CD14-positive monocyte (primary cell): ENCODE measurements around the gene GNAT1. TPM values are rescaled to one million over a fixed set of nuclear protein-coding genes. Genes with fewer than 3 reads are reported as not detected.

Experiments used
- DNase-seq, 3 donors: peaks; one replicate each; pipeline ENCODE4 v3.0.0-alpha.2; 2011 to 2022
- H2AFZ ChIP-seq: 2 replicates; pipeline ENCODE4 v1.6.0; 2012; ENCODE audit warnings: mild to moderate bottlenecking, low read depth, low read length, inconsistent platforms; ENCODE audit not compliant: insufficient read depth, poor library complexity, severe bottlenecking
- H3K27ac ChIP-seq, 2 donors: 1 replicate in 1 of 2; 2 replicates in 1 of 2; pipeline ENCODE4 v1.5.1; 2012 to 2013; ENCODE audit warnings: low read length in 2 of 2, control low read depth in 1 of 2, inconsistent platforms in 1 of 2, low read depth in 1 of 2, mild to moderate bottlenecking in 1 of 2
- H3K27me3 ChIP-seq, 2 donors: one replicate each; pipeline versions ENCODE4 v1.6.0 to v1.6.1; 2011 to 2013; ENCODE audit warnings: low read length in 2 of 2; ENCODE audit not compliant: control insufficient read depth in 2 of 2, insufficient read depth in 2 of 2
- H3K36me3 ChIP-seq, 2 donors: replicated peaks in 1 of 2; 1 replicate in 1 of 2; 2 replicates in 1 of 2; pipeline versions ENCODE4 v1.5.1 to v1.6.1; 2012 to 2013; ENCODE audit warnings: low read length in 2 of 2, control low read depth in 1 of 2, inconsistent platforms in 1 of 2, mild to moderate bottlenecking in 1 of 2; ENCODE audit not compliant: insufficient read depth in 2 of 2, control insufficient read depth in 1 of 2
- H3K4me1 ChIP-seq, 2 donors: 1 replicate in 1 of 2; 2 replicates in 1 of 2; pipeline versions ENCODE4 v1.5.1 to v1.6.1; 2012 to 2013; ENCODE audit warnings: low read length in 2 of 2, control low read depth in 1 of 2, inconsistent platforms in 1 of 2, mild to moderate bottlenecking in 1 of 2, moderate library complexity in 1 of 2; ENCODE audit not compliant: insufficient read depth in 2 of 2, control insufficient read depth in 1 of 2
- H3K4me2 ChIP-seq: replicated peaks from 2 replicates; pipeline ENCODE3; 2012; ENCODE audit warnings: low read length, moderate library complexity, mild to moderate bottlenecking; ENCODE audit not compliant: poor library complexity, severe bottlenecking; ENCODE audit errors: extremely low read depth
- H3K4me3 ChIP-seq, 3 experiments: fragments of 200-600 bp in 1 of 3; sonication (generic) in 1 of 3; replicated peaks in 1 of 3; 1 replicate in 2 of 3; 2 replicates in 1 of 3; pipeline ENCODE4 v1.5.1; 2011 to 2013; ENCODE audit warnings: low read length in 3 of 3, mild to moderate bottlenecking in 3 of 3, control low read depth in 2 of 3, low read depth in 2 of 3, inconsistent platforms in 1 of 3, moderate library complexity in 1 of 3
- H3K79me2 ChIP-seq: 2 replicates; pipeline ENCODE4 v1.6.0; 2012; ENCODE audit warnings: mild to moderate bottlenecking, control low read depth, inconsistent platforms, low read length, moderate library complexity; ENCODE audit not compliant: insufficient read depth
- H3K9ac ChIP-seq: 2 replicates; pipeline ENCODE4 v1.6.0; 2017; ENCODE audit warnings: low read length, mild to moderate bottlenecking; ENCODE audit not compliant: insufficient read depth, poor library complexity, severe bottlenecking
- H3K9me3 ChIP-seq, 2 donors: replicated peaks in 1 of 2; 1 replicate in 1 of 2; 2 replicates in 1 of 2; pipeline versions ENCODE4 v1.5.1 to v1.6.1; 2012 to 2013; ENCODE audit warnings: low read length in 2 of 2, control low read depth in 1 of 2; ENCODE audit not compliant: control insufficient read depth in 1 of 2, insufficient read depth in 1 of 2
- H4K20me1 ChIP-seq: 2 replicates; pipeline ENCODE4 v1.6.0; 2012; ENCODE audit warnings: mild to moderate bottlenecking, low read length, control low read depth, moderate library complexity; ENCODE audit not compliant: insufficient read depth
- H3K27ac Mint-ChIP-seq, 7 donors: one replicate each; pipeline ENCODE4 v1.8.0; 2020; ENCODE audit warnings: mild to moderate bottlenecking in 7 of 7, mixed read lengths in 7 of 7, moderate library complexity in 6 of 7, inconsistent platforms in 2 of 7
- H3K27me3 Mint-ChIP-seq, 3 donors: one replicate each; pipeline ENCODE4 v1.8.0; 2021 to 2022; ENCODE audit warnings: low read depth in 3 of 3, mild to moderate bottlenecking in 3 of 3, mixed read lengths in 3 of 3, moderate library complexity in 3 of 3, inconsistent platforms in 1 of 3
- H3K36me3 Mint-ChIP-seq, 2 donors: one replicate each; pipeline ENCODE4 v1.8.0; 2020; ENCODE audit warnings: mixed read lengths in 2 of 2, inconsistent platforms in 1 of 2, mild to moderate bottlenecking in 1 of 2
- H3K4me1 Mint-ChIP-seq: one replicate; pipeline ENCODE4 v1.8.0; 2020; ENCODE audit warnings: mild to moderate bottlenecking, mixed read lengths
- H3K4me3 Mint-ChIP-seq, 2 donors: one replicate each; pipeline ENCODE4 v1.8.0; 2020; ENCODE audit warnings: mild to moderate bottlenecking in 2 of 2, mixed read lengths in 2 of 2, moderate library complexity in 1 of 2
- H3K9me3 Mint-ChIP-seq, 7 donors: one replicate each; pipeline ENCODE4 v1.8.0; 2020 to 2022; ENCODE audit warnings: mixed read lengths in 7 of 7, mild to moderate bottlenecking in 6 of 7, moderate library complexity in 6 of 7, inconsistent platforms in 2 of 7
- CTCF ChIP-seq: fragments of 200-600 bp; IDR thresholded peaks from one replicate; pipeline ENCODE4 v1.8.0; 2022; ENCODE audit warnings: antibody characterized with exemption, mild to moderate bottlenecking
- WGBS: methylation state at CpG from one replicate; pipeline ENCODE4 v1.1.5; 2013; ENCODE audit warnings: missing lambda C conversion rate; ENCODE audit not compliant: insufficient coverage; 5-methylcytosine and 5-hydroxymethylcytosine counted together
- intact Hi-C, 2 donors: fragments of 100-400 bp; cut with micrococcal nuclease; formaldehyde crosslinking; loops; one replicate each; pipeline versions ENCODE4 v1.15.0 to v1.15.1; 2023
- polyA plus RNA-seq, 3 donors: library from polyadenylated mRNA; depleted of rRNA in 1 of 3; unstranded in 2 of 3; stranded (reverse) in 1 of 3; fragments of 300-500 nt in 2 of 3; fragments of >200 nt in 1 of 3; fragmentation: Illumina TruSeq in 2 of 3; gene quantifications; 1 replicate in 2 of 3; 2 replicates in 1 of 3; pipeline ENCODE4 v1.2.3, GENCODE V29; 2012 to 2021

The GNAT1 gene
- polyA plus RNA-seq, 3 donors = not detected

GRCh38 chr3:50154840-50155490, 36.4 kb upstream of the GNAT1 start, which contains the start of gene SEMA3F:
SEMA3F (plus strand) TSS chr3:50155324; CDS start chr3:50159623, 4,299 bp downstream.
- peak; percentile 62 to 75 (median 74) for DNase-seq
- Histone ChIP-seq H3K4me1 (peaks cover 10 to 19% of the 10 kb centered on the region in 2 donors), H3K27me3 (peaks cover 19 to 49% of the 10 kb centered on the region in 2 donors), H3K36me3 (no peaks in the 10 kb centered on the region), H3K4me2 (peak within 1 kb of the TSS; percentile 81), H3K79me2 (no peaks in the 10 kb centered on the region), H3K27ac (no peak within 1 kb of the TSS), H3K9me3 (peaks cover 0 to 16% of the 10 kb centered on the region in 2 donors), H2AFZ (peak within 1 kb of the TSS; percentile 68), H3K9ac (peak within 1 kb of the TSS; percentile 36), H4K20me1 (peaks cover 8% of the 10 kb centered on the region), H3K4me3 (peak within 1 kb of the TSS; percentile 5 to 71 (median 9))
- intact Hi-C loops = no loop called here
- peak within 1 kb of the TSS; percentile 80 to 89 for H3K4me3 Mint-ChIP-seq
- peaks cover 4 to 10% of the 10 kb centered on the region in 2 donors for H3K36me3 Mint-ChIP-seq
- WGBS = under 1% methylated on average over 98 of the region's 98 CpGs
- peaks cover 44 to 56% (median 54%) of the 10 kb centered on the region in 3 donors for H3K27me3 Mint-ChIP-seq
- H3K27ac Mint-ChIP-seq = peak within 1 kb of the TSS in 4 of 7 donors; percentile 31 to 65 (median 49)
- TF ChIP-seq CTCF = no peak
- H3K9me3 Mint-ChIP-seq = peaks cover 0 to 16% (median 6%) of the 10 kb centered on the region in 7 donors
- H3K4me1 Mint-ChIP-seq = peaks cover 25% of the 10 kb centered on the region

- Histone ChIP-seq H3K4me2 (peak overlapping the region; percentile 81), H3K9ac (peak overlapping the region; percentile 30), H3K27ac (no peak overlapping the region), H4K20me1 (peaks cover 8% of the 10 kb centered on the region), H2AFZ (no peak overlapping the region), H3K4me1 (peaks cover 10 to 19% of the 10 kb centered on the region in 2 donors), H3K36me3 (no peaks in the 10 kb centered on the region), H3K4me3 (peak overlapping the region in 1 of 3 experiments; percentile 45), H3K9me3 (peaks cover 0 to 16% of the 10 kb centered on the region in 2 donors), H3K79me2 (no peaks in the 10 kb centered on the region), H3K27me3 (peaks cover 19 to 49% of the 10 kb centered on the region in 2 donors)
- no peak for TF ChIP-seq CTCF
- Mint-ChIP-seq H3K9me3 (peaks cover 0 to 16% (median 6%) of the 10 kb centered on the region in 7 donors), H3K27ac (peak overlapping the region in 2 of 7 donors; percentile 63 to 65), H3K4me3 (peak overlapping the region; percentile 80 to 89), H3K36me3 (peaks cover 4 to 10% of the 10 kb centered on the region in 2 donors), H3K27me3 (peaks cover 44 to 56% (median 55%) of the 10 kb centered on the region in 3 donors), H3K4me1 (peaks cover 25% of the 10 kb centered on the region)
- no peak for DNase-seq
- WGBS = 3% methylated on average over 22 of the region's 37 CpGs
- intact Hi-C loops = no loop called here
These were observed 35.9 kb upstream of the GNAT1 start for GRCh38 chr3:50155491-50155878.
